ENCODE measurements around the gene OLFML3. TPM values are rescaled to one million over a fixed set of nuclear protein-coding genes. Genes with fewer than 3 reads are reported as not detected.
A peak's percentile ranks its signal among the peaks of the same experiment; 100 is the strongest.

Gene OLFML3
- total RNA-seq, 3 donors from 2014 or later (not counting 1 experiment from before 2014, with no cell fraction given), result 0.16 TPM; not detected in 2

GRCh38 chr1:113931451-113931851 lies 47.8 kb upstream of the OLFML3 start:
- no peak for TF ChIP-seq CTCF (IDR thresholded peaks at IDR 0.05)
- no peak for ATAC-seq
- WGBS (ENCODE audit: insufficient coverage), result 8% methylated on average over 1 of the region's 3 CpGs

GRCh38 chr1:113934006-113934405 lies 45.3 kb upstream of the OLFML3 start:
- Histone ChIP-seq H3K36me3 (ENCODE audit: control insufficient read depth, insufficient read depth, low read length) (no peaks in the 10 kb centered on the region), H3K27ac (ENCODE audit: low read length) (peak overlapping the region; percentile 67), H3K27me3 (ENCODE audit: control insufficient read depth, insufficient read depth, low read length) (no peaks in the 10 kb centered on the region), H3K4me3 (ENCODE audit: low read length) (no peak overlapping the region), H3K4me1 (ENCODE audit: control insufficient read depth, insufficient read depth, low read length) (peaks cover 53% of the 10 kb centered on the region), H3K9me3 (ENCODE audit: control insufficient read depth, insufficient read depth, low read length) (no peaks in the 10 kb centered on the region)
- DNase-seq (no peak), ATAC-seq (no peak)
- H3K27ac Mint-ChIP-seq, result peak overlapping the region; percentile 96 to 99
- TF ChIP-seq CTCF (IDR thresholded peaks at IDR 0.05), result no peak
- H3K27me3 Mint-ChIP-seq (ENCODE audit: low read depth in 2 of 2), result no peaks in the 10 kb centered on the region
- intact Hi-C loops (cut with micrococcal nuclease), result loop anchor here (5.0 kb wide), 1 partner anchor 573 kb away; no protein-coding TSS in a partner anchor
- no peaks in the 10 kb centered on the region for H3K36me3 Mint-ChIP-seq
- peaks cover 77 to 80% of the 10 kb centered on the region in 2 donors for H3K4me1 Mint-ChIP-seq
- H3K9me3 Mint-ChIP-seq, result no peaks in the 10 kb centered on the region
- peak overlapping the region; percentile 66 for H3K4me3 Mint-ChIP-seq

More at GRCh38 chr1:113931451-113931851, 47.8 kb upstream of the OLFML3 start:
- intact Hi-C loops (cut with micrococcal nuclease), result loop anchor here (2.0 to 5.0 kb wide), 4 partner anchors 15 to 825 kb away; partner anchors contain the start of gene CSDE1
- H3K4me1 Mint-ChIP-seq, result peaks cover 70 to 73% of the 10 kb centered on the region in 2 donors
- H3K36me3 Mint-ChIP-seq, result no peaks in the 10 kb centered on the region
- Histone ChIP-seq H3K4me1 (ENCODE audit: control insufficient read depth, insufficient read depth, low read length) (peaks cover 41% of the 10 kb centered on the region), H3K9me3 (ENCODE audit: control insufficient read depth, insufficient read depth, low read length) (no peaks in the 10 kb centered on the region), H3K4me3 (ENCODE audit: low read length) (peak overlapping the region; percentile 80), H3K27ac (ENCODE audit: low read length) (peak overlapping the region; percentile 98), H3K36me3 (ENCODE audit: control insufficient read depth, insufficient read depth, low read length) (no peaks in the 10 kb centered on the region), H3K27me3 (ENCODE audit: control insufficient read depth, insufficient read depth, low read length) (no peaks in the 10 kb centered on the region)
- peak in 1 of 2 donors; percentile 74 for DNase-seq
- no peaks in the 10 kb centered on the region for H3K9me3 Mint-ChIP-seq
- peak overlapping the region; percentile 96 to 99 for H3K27ac Mint-ChIP-seq
- H3K4me3 Mint-ChIP-seq, result peak overlapping the region; percentile 98
- H3K27me3 Mint-ChIP-seq (ENCODE audit: low read depth in 2 of 2), result no peaks in the 10 kb centered on the region

GRCh38 chr1:113934511-113935055 lies 44.7 kb upstream of the OLFML3 start:
- Histone ChIP-seq H3K4me3 (ENCODE audit: low read length) (no peak overlapping the region), H3K4me1 (ENCODE audit: control insufficient read depth, insufficient read depth, low read length) (peaks cover 57% of the 10 kb centered on the region), H3K9me3 (ENCODE audit: control insufficient read depth, insufficient read depth, low read length) (no peaks in the 10 kb centered on the region), H3K27ac (ENCODE audit: low read length) (peak overlapping the region; percentile 67), H3K36me3 (ENCODE audit: control insufficient read depth, insufficient read depth, low read length) (no peaks in the 10 kb centered on the region), H3K27me3 (ENCODE audit: control insufficient read depth, insufficient read depth, low read length) (no peaks in the 10 kb centered on the region)
- Mint-ChIP-seq H3K27ac (peak overlapping the region; percentile 96 to 99), H3K36me3 (no peaks in the 10 kb centered on the region), H3K9me3 (no peaks in the 10 kb centered on the region), H3K27me3 (ENCODE audit: low read depth in 2 of 2) (no peaks in the 10 kb centered on the region), H3K4me3 (peak overlapping the region; percentile 66), H3K4me1 (peaks cover 79 to 86% of the 10 kb centered on the region in 2 donors)
- peak in 1 of 2 donors; percentile 26 for DNase-seq
- WGBS (ENCODE audit: insufficient coverage), result 43% methylated on average over 5 of the region's 5 CpGs
- TF ChIP-seq CTCF (IDR thresholded peaks at IDR 0.05), result no peak
- ATAC-seq, result no peak
- intact Hi-C loops (cut with micrococcal nuclease), result loop anchor here (5.0 kb wide), 1 partner anchor 573 kb away; no protein-coding TSS in a partner anchor

- peak overlapping the region; percentile 78 for H3K4me3 Mint-ChIP-seq
- intact Hi-C loops (cut with micrococcal nuclease), result no loop called here
- Histone ChIP-seq H3K36me3 (ENCODE audit: control insufficient read depth, insufficient read depth, low read length) (no peaks in the 10 kb centered on the region), H3K27ac (ENCODE audit: low read length) (peak overlapping the region; percentile 67), H3K9me3 (ENCODE audit: control insufficient read depth, insufficient read depth, low read length) (no peaks in the 10 kb centered on the region), H3K4me3 (ENCODE audit: low read length) (no peak overlapping the region), H3K27me3 (ENCODE audit: control insufficient read depth, insufficient read depth, low read length) (no peaks in the 10 kb centered on the region), H3K4me1 (ENCODE audit: control insufficient read depth, insufficient read depth, low read length) (peaks cover 61% of the 10 kb centered on the region)
- no peaks in the 10 kb centered on the region for H3K9me3 Mint-ChIP-seq
- peak overlapping the region; percentile 79 to 99 for H3K27ac Mint-ChIP-seq
- DNase-seq, result no peak
- peaks cover 82 to 90% of the 10 kb centered on the region in 2 donors for H3K4me1 Mint-ChIP-seq
- TF ChIP-seq CTCF (IDR thresholded peaks at IDR 0.05), result no peak
- ATAC-seq, result no peak
- H3K27me3 Mint-ChIP-seq (ENCODE audit: low read depth in 2 of 2), result no peaks in the 10 kb centered on the region
- 71% methylated on average over 1 of the region's 1 CpG for WGBS (ENCODE audit: insufficient coverage)
- H3K36me3 Mint-ChIP-seq, result no peaks in the 10 kb centered on the region
Measured at GRCh38 chr1:113935176-113935575, 44.1 kb upstream of the OLFML3 start.

All from natural killer cell (primary cell).